GM19468 (cell line): Measurements from ENCODE around the gene TMEM170B.
A peak's percentile ranks its signal among the peaks of the same experiment; 100 is the strongest.

Experiments
- ATAC-seq: cut with Tn5 transposase; IDR thresholded peaks from one replicate; pipeline ENCODE4 v1.9.1; 2021; ENCODE audit warnings: mild to moderate bottlenecking, moderate library complexity, moderate number of reproducible peaks; ENCODE audit not compliant: unreplicated experiment; ENCODE audit errors: extremely low read depth

Gene TMEM170B, protein sequence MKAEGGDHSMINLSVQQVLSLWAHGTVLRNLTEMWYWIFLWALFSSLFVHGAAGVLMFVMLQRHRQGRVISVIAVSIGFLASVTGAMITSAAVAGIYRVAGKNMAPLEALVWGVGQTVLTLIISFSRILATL

GRCh38 chr6:11537229-11538051, at the start of gene TMEM170B:
Gene TMEM170B, plus strand, starts transcription at chr6:11537749. Its CDS starts 529 bp downstream, at chr6:11538278.
- ATAC-seq: peak; percentile 95

GRCh38 chr6:11490996-11491395, 46.6 kb upstream of the TMEM170B start:
- no peak for ATAC-seq

DNA sequence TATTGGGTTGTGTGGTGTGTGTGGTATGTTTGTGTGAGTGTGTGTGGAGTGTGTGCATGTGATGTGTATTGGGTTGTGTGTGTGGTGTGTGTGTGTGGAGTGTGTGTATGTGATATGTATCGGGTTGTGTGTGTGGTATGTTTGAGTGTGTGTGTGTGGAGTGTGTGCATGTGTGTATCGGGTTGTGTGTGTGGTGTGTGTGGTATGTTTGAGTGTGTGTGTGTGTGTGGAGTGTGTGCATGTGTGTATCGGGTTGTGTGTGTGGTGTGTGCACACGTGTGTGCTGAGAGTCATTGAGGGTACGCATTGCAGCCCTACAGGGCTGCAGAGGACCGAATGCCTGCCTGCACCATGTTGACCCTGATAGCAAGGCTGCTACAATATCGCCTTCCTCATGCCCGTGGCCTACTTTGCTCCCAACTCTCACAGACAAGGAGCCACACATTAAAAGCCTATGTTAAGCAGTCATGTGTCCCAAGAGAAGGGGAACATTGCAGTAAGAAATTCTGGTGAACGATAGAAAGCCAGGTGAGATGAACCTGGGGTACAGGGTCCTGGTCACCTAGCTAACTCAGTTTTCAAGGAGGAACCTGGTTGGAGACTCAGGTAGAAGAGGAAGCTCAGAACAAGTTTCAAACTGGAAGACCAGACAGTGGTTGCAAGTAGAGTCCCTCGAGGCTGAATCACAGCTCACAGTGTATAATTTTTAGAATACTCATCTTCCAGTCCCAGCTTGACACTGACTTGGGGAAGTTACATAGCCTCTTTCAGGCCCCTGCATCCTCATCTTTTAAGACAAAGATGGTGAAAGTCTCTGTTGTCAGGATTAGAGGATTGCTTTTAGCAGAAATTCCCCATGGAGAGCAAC, 45.7 kb upstream of the TMEM170B start:
- ATAC-seq: no peak

- no peak for ATAC-seq
Observed at GRCh38 chr6:11492464-11493290, 44.9 kb upstream of the TMEM170B start.

GRCh38 chr6:11493974-11494373, 43.6 kb upstream of the TMEM170B start:
- ATAC-seq: no peak

- no peak for ATAC-seq
Observed at GRCh38 chr6:11494786-11495564, 42.6 kb upstream of the TMEM170B start.

DNA sequence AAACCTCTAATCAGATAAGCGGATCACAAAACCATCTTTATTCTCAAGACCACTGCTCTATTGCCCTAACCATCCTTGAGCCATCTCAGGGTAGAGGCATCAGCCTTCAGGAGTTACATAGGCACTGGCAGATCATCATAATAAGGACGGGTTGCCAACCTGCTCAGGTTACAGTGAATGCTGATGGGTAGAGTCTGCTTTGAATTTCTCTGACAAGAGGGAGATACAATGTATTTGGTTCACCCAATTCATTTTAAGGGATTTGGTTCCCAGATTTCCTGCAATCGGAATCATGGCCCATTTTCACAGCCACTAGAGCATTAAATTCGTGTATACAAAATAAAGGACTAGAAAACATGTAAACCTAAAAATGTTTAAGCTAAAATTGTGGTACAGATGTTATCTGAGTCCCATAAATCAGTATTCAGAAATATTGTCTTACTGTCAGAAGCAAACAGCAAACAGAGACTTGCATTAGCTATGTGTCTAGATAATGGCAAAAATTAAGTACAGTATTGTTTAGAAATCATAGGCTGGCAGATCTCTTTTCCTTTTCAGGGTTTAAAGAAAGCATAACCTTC, 41.9 kb upstream of the TMEM170B start:
- ATAC-seq: no peak

GRCh38 chr6:11496152-11497060, 41.1 kb upstream of the TMEM170B start:
- ATAC-seq: no peak

GRCh38 chr6:11497107-11497506, 40.4 kb upstream of the TMEM170B start:
- ATAC-seq: no peak

DNA sequence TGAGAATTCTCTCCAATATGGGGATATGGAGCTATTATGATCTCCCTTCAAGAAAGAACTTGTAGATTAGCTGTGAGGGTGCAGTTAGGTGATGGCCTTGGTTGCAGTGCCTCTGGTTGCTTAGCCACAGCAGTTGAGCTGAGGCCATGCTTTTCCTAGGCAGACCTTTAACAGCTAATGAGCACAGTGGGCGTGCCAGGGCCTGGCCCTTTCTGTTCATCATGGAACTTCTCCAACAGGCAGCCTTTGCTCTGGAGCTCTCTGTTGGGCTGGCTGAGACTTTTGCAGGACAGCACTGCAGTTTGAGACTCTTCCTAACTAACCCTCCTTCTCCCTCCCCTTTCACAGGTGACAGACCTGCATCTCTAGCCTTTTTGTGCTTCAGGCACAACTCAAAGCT, 39.7 kb upstream of the TMEM170B start:
- ATAC-seq: no peak

GRCh38 chr6:11500008-11500407, 37.5 kb upstream of the TMEM170B start:
- no peak for ATAC-seq

DNA sequence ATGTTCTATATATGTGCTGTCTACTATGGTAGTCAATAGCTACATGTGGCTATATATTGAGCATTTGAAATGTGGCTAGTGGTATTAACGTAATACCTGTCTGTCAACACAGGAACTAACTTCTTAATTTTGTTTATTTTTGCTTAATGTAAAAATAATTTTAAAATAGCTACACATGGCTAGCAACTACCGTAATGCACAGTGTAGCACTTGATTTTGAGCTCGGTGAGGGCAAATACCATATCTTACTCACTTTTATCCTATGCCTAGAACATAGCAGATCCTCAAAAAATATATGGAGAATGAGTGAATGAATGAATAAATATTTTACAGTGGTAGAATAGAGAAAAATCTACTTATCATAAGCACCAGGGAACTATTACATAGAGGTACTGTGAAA, 28.1 kb upstream of the TMEM170B start:
- no peak for ATAC-seq

GRCh38 chr6:11514672-11515071, 22.9 kb upstream of the TMEM170B start:
- peak; percentile 74 for ATAC-seq

- no peak for ATAC-seq
Observed at GRCh38 chr6:11515763-11516162, 21.8 kb upstream of the TMEM170B start.

DNA sequence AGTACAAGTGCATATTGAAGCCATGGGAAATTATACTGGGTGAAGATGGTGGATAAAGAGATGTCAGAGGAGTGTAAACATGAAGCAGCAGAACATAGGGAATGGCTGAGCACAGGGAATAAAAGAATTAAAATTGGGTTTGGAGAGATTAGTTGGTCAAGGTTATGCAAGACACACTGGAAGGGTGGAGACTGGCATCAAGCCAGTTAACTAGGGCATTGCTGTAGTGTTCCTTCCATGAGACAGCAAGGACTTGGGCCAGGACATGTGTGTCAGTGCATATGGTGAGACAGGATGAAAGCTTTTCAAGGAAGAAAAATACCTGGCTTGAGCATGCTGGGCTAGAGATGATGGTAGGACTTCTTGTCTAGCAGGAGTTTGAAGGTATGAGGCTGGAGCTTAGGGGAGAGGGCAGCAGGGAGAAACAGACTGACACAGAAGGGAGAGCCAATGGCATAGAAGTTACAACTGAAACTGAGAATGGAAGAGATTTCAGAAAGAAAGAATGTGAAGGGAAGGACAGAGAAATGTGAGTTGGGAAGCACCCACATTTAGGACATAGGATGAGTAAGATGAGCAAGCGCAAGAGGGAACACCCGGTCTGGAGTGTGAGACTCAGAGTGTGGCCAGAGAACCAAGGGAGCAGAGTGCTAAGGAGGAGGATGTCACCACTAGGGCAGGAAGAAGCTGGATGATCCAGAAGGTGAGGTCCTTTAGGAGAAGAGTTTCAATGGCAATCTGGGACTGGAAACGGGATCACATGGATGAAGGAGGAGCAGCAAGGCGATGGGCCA, 14.5 kb upstream of the TMEM170B start:
- no peak for ATAC-seq

- ATAC-seq: no peak
Observed at GRCh38 chr6:11525468-11526155, 11.9 kb upstream of the TMEM170B start.

DNA sequence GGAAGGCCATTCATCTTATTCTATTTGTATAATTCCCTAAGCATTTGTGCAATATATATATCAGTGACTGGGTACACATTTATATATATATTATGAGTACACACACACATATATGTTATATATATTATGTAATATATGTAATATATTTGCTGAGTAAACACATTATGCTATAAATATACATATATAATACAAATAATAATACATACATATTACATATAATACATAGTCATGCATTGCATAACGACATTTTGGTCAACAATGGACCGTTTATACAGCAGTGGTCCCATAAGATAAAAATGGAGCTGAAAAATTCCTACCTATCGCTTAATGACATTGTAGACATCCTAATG, 11.4 kb upstream of the TMEM170B start:
- ATAC-seq: no peak
